Kidney (tissue), 14 donors: ENCODE results near the gene SNX9. TPM values are rescaled to one million over a fixed set of nuclear protein-coding genes. Genes with fewer than 3 reads are reported as not detected.

Experiments used
- DNase-seq, 5 donors: peaks; one replicate each; pipeline ENCODE4 v3.0.0-alpha.2; 2013 to 2020
- FAIRE-seq: peaks from 2 replicates; lab custom pipeline; 2012; peaks lifted over from hg19 to GRCh38; lab: Jason Lieb, UNC
- H3K27ac ChIP-seq, 2 donors: one replicate each; pipeline ENCODE4 v1.7.0; 2013; ENCODE audit warnings: low read depth in 2 of 2, low read length in 2 of 2, inconsistent platforms in 1 of 2
- H3K27me3 ChIP-seq: one replicate; pipeline ENCODE4 v1.7.1; 2013; ENCODE audit warnings: low read length, inconsistent platforms; ENCODE audit not compliant: control insufficient read depth, insufficient read depth
- H3K36me3 ChIP-seq, 3 donors: one replicate each; pipeline versions ENCODE4 v1.7.0 to v1.7.1; 2013; ENCODE audit warnings: low read length in 3 of 3, control low read depth in 1 of 3, inconsistent platforms in 1 of 3; ENCODE audit not compliant: insufficient read depth in 3 of 3, control insufficient read depth in 2 of 3
- H3K4me1 ChIP-seq, 3 donors: one replicate each; pipeline versions ENCODE4 v1.7.0 to v1.7.1; 2013; ENCODE audit warnings: low read length in 3 of 3, inconsistent platforms in 1 of 3, low read depth in 1 of 3; ENCODE audit not compliant: control insufficient read depth in 2 of 3, insufficient read depth in 2 of 3
- H3K4me3 ChIP-seq, 3 donors: one replicate each; pipeline versions ENCODE4 v1.7.0 to v1.8.1; 2013; ENCODE audit warnings: low read length in 3 of 3, control low read depth in 1 of 3, inconsistent platforms in 1 of 3
- H3K9ac ChIP-seq, 3 donors: one replicate each; pipeline versions ENCODE4 v1.7.0 to v1.7.1; 2013; ENCODE audit warnings: low read length in 3 of 3, control low read depth in 1 of 3, inconsistent platforms in 1 of 3
- H3K9me3 ChIP-seq, 3 donors: one replicate each; pipeline versions ENCODE4 v1.7.0 to v1.7.1; 2013; ENCODE audit warnings: low read length in 3 of 3, control low read depth in 1 of 3, inconsistent platforms in 1 of 3; ENCODE audit not compliant: control insufficient read depth in 2 of 3, insufficient read depth in 1 of 3
- CTCF ChIP-seq: IDR thresholded peaks from 3 replicates; pipeline ENCODE4 v1.5.1; 2012; ENCODE audit warnings: mild to moderate bottlenecking, moderate library complexity, borderline replicate concordance; ENCODE audit not compliant: insufficient read depth; ENCODE audit errors: extremely low read depth
- intact Hi-C: fragments of 100-400 bp; cut with DNase I; formaldehyde crosslinking; loops from one replicate; pipeline ENCODE4 v1.11.1; 2022
- polyA plus RNA-seq: library from polyadenylated mRNA; stranded (reverse); fragments of 350-450 nt; fragmentation: Illumina TruSeq; extraction: RNeasy Lipid Tissue Mini Kit (QIAGEN cat#74804); gene quantifications from one replicate; pipeline ENCODE4 v1.2.3, GENCODE V29; 2014; ENCODE audit warnings: low read depth, low replicate concordance; ENCODE audit not compliant: insufficient read depth
- total RNA-seq: library from RNA; stranded (reverse); fragmentation: NEBNext Ultra II Directional; extraction: Animal tissue kit (Norgen Biotek cat#: 25700); gene quantifications from one replicate; pipeline ENCODE4 v1.2.1, GENCODE V29; 2021
- donor health status: control.
- donor health status: control.
- donor health status: control.
- donor health status: control.
- donor health status: control.
- donor health status: DM: yes; HTN: yes; CAD: no.
- donor health status: Normal renal cell carcinoma (clear cell type).

Gene SNX9
- total and polyA plus RNA-seq, 2 donors from 2014 or later: 25.2 to 49.3 TPM

DNA sequence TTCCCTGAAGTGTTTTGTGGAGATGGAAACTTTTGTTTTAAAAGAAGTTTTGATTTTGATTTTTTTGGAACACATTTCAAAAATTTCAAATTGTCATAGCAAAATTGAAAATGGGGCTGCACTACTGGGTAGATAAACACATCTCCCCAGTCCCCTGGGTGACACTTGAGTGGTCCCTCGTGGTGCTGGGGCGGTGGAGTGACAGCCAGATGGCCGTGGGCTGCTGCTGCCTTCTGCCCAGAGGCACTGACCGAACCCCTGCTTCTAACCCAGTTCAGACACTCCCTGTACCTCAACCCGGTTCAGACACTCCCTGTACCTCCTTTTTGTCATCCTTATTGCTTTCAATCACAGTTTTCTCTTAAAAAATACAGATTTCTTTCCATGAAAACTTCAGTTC, 88.7 kb downstream of the SNX9 start:
- H3K27ac ChIP-seq: no peak overlapping the region
- H3K4me1 ChIP-seq: no peaks in the 10 kb centered on the region
- FAIRE-seq (no peak), DNase-seq (no peak)
- no peaks in the 10 kb centered on the region for H3K9me3 ChIP-seq
- intact Hi-C loops: no loop called here
- no peak overlapping the region for H3K9ac ChIP-seq
- H3K27me3 ChIP-seq: no peaks in the 10 kb centered on the region
- no peak overlapping the region for H3K4me3 ChIP-seq
- peaks cover 9 to 16% (median 12%) of the 10 kb centered on the region in 3 donors for H3K36me3 ChIP-seq
- no peak for TF ChIP-seq CTCF

DNA sequence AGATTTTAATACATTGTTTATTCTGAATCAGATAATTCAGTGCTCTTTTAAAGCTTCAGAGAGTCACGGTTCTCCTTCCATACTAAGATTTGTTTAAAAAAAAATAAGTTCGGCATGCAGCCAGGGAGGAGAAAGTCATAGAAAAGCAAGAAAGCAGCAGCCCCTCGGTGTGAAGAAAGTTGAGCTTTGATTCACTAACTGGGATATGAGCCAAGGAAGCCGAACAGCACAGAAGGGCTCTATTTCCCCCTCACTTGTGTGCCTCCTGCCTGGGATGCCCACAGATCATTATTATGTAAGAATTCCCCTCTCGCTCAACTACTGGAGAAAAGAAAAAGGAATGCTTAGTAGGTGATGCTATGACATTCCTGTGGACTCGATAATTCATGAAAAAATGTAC, 89.3 kb downstream of the SNX9 start:
- FAIRE-seq (no peak), DNase-seq (peak in 2 of 5 donors; percentile 11 to 34)
- Histone ChIP-seq H3K4me1 (no peaks in the 10 kb centered on the region), H3K36me3 (peaks cover 9 to 16% (median 12%) of the 10 kb centered on the region in 3 donors), H3K27me3 (no peaks in the 10 kb centered on the region), H3K9ac (no peak overlapping the region), H3K4me3 (no peak overlapping the region), H3K9me3 (no peaks in the 10 kb centered on the region), H3K27ac (no peak overlapping the region)
- no peak for TF ChIP-seq CTCF
- intact Hi-C loops: no loop called here

GRCh38 chr6:157921685-157922367, 98.8 kb downstream of the SNX9 start:
- Histone ChIP-seq H3K4me1 (no peaks in the 10 kb centered on the region), H3K27me3 (no peaks in the 10 kb centered on the region), H3K27ac (no peak overlapping the region), H3K9me3 (peaks cover 0 to 2% (median 2%) of the 10 kb centered on the region in 3 donors), H3K4me3 (no peak overlapping the region), H3K36me3 (peaks cover 10 to 32% (median 21%) of the 10 kb centered on the region in 3 donors), H3K9ac (no peak overlapping the region)
- TF ChIP-seq CTCF: no peak
- DNase-seq (no peak), FAIRE-seq (no peak)
- intact Hi-C loops: no loop called here
